Measurements from ENCODE around the gene RNF40. TPM values are rescaled to one million over a fixed set of nuclear protein-coding genes. Genes with fewer than 3 reads are reported as not detected.

RNF40 gene
- total and polyA plus RNA-seq, 4 donors: 54.1 to 103 (median 79.0) TPM

DNA sequence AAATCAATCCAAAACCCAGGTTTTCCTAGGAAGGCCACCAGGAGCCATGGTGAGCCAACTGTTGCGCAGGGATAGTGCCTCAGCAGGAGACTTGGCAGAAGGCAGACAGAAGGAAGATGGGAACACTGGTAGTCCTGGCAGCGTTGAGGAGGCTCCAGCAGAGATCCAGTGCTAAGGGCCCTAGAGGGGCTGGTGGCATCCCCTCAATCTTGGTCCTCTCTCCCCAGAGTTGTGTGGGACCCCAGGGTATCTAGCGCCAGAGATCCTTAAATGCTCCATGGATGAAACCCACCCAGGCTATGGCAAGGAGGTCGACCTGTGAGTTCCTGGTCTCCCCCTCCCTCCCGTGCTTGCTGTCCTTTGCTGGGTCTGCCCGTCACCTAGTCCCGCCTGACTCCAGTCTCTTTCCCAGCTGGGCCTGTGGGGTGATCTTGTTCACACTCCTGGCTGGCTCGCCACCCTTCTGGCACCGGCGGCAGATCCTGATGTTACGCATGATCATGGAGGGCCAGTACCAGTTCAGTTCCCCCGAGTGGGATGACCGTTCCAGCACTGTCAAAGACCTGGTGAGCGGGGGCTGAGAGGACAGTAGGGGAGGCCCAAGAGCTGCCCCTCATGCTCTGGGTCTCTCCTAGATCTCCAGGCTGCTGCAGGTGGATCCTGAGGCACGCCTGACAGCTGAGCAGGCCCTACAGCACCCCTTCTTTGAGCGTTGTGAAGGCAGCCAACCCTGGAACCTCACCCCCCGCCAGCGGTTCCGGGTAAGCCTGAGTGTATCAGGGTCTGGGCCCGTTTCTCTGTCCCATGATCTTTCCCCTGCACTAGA lies 6.0 kb upstream of the RNF40 start:
- Histone ChIP-seq H3K4me3 (no peak overlapping the region), H3K27me3 (ENCODE audit: control insufficient read depth in 3 of 3, insufficient read depth in 3 of 3, low read length in 2 of 3) (no peaks in the 10 kb centered on the region), H3K4me1 (ENCODE audit: control insufficient read depth in 5 of 5, insufficient read depth in 5 of 5, low read length in 5 of 5) (peaks cover 0 to 7% (median 3%) of the 10 kb centered on the region in 5 donors), H3K9me3 (ENCODE audit: control insufficient read depth in 4 of 4, insufficient read depth in 3 of 4, low read length in 3 of 4) (no peaks in the 10 kb centered on the region), H3K27ac (ENCODE audit: low read depth in 1 of 2, low read length in 1 of 2) (no peak overlapping the region), H3K36me3 (ENCODE audit: control insufficient read depth in 4 of 4, insufficient read depth in 4 of 4, low read length in 4 of 4) (peaks cover 0 to 35% (median 10%) of the 10 kb centered on the region in 4 donors), H3K9ac (ENCODE audit: insufficient read depth in 1 of 2, low read length in 2 of 2) (no peak overlapping the region)
- TF ChIP-seq, protein P1, sequence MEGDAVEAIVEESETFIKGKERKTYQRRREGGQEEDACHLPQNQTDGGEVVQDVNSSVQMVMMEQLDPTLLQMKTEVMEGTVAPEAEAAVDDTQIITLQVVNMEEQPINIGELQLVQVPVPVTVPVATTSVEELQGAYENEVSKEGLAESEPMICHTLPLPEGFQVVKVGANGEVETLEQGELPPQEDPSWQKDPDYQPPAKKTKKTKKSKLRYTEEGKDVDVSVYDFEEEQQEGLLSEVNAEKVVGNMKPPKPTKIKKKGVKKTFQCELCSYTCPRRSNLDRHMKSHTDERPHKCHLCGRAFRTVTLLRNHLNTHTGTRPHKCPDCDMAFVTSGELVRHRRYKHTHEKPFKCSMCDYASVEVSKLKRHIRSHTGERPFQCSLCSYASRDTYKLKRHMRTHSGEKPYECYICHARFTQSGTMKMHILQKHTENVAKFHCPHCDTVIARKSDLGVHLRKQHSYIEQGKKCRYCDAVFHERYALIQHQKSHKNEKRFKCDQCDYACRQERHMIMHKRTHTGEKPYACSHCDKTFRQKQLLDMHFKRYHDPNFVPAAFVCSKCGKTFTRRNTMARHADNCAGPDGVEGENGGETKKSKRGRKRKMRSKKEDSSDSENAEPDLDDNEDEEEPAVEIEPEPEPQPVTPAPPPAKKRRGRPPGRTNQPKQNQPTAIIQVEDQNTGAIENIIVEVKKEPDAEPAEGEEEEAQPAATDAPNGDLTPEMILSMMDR (IDR thresholded peaks at IDR 0.05; ENCODE audit: control extremely low read depth, extremely low read depth): no peak
- 94 to 97% methylated on average over 20 of the region's 20 CpGs for WGBS, 2 donors
- no peak for ATAC-seq (ENCODE audit: insufficient read depth, low FRiP score)
- no peak for DNase-seq

- no peaks in the 10 kb centered on the region for H3K9me3 ChIP-seq (ENCODE audit: control insufficient read depth in 4 of 4, insufficient read depth in 3 of 4, low read length in 3 of 4)
- H3K9ac ChIP-seq (ENCODE audit: insufficient read depth in 1 of 2, low read length in 2 of 2): no peak overlapping the region
- no peak overlapping the region for H3K27ac ChIP-seq (ENCODE audit: low read depth in 1 of 2, low read length in 1 of 2)
- no peak for ATAC-seq (ENCODE audit: insufficient read depth, low FRiP score)
- peaks cover 0 to 8% (median 4%) of the 10 kb centered on the region in 5 donors for H3K4me1 ChIP-seq (ENCODE audit: control insufficient read depth in 5 of 5, insufficient read depth in 5 of 5, low read length in 5 of 5)
- TF ChIP-seq, protein P1 (IDR thresholded peaks at IDR 0.05; ENCODE audit: control extremely low read depth, extremely low read depth): no peak
- 96 to 98% methylated on average over 10 to 13 of the region's 13 CpGs for WGBS, 2 donors
- no peaks in the 10 kb centered on the region for H3K27me3 ChIP-seq (ENCODE audit: control insufficient read depth in 3 of 3, insufficient read depth in 3 of 3, low read length in 2 of 3)
- no peak for DNase-seq
- H3K36me3 ChIP-seq (ENCODE audit: control insufficient read depth in 4 of 4, insufficient read depth in 4 of 4, low read length in 4 of 4): peaks cover 0 to 30% (median 8%) of the 10 kb centered on the region in 4 donors
- no peak overlapping the region for H3K4me3 ChIP-seq
These were observed 5.4 kb upstream of the RNF40 start for GRCh38 chr16:30756781-30757100.

DNA sequence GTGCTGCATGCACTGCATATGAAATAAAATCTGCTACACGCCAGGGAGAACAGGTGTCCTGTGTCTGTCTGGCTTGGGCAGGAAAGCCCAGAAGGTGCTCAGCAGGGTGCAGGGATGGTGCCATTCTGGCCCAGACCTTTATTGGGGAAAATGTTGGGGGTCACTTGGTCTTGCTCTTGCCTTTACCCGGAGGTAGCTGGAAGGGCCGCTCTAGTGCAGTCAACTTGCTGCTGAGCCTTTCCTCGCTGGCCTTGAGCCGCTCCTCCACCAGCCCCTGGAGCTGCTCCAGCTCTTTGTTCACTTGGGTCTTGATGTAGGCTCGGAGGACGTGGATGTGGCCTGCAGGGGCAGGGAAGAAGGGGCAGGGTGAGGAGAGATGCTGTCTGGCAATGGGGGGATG lies 4.8 kb upstream of the RNF40 start:
- H3K9me3 ChIP-seq (ENCODE audit: control insufficient read depth in 4 of 4, insufficient read depth in 3 of 4, low read length in 3 of 4): no peaks in the 10 kb centered on the region
- H3K27ac ChIP-seq (ENCODE audit: low read depth in 1 of 2, low read length in 1 of 2): no peak overlapping the region
- ATAC-seq (ENCODE audit: insufficient read depth, low FRiP score) (no peak), DNase-seq (no peak)
- no peaks in the 10 kb centered on the region for H3K27me3 ChIP-seq (ENCODE audit: control insufficient read depth in 3 of 3, insufficient read depth in 3 of 3, low read length in 2 of 3)
- H3K4me3 ChIP-seq: no peak overlapping the region
- no peak overlapping the region for H3K9ac ChIP-seq (ENCODE audit: insufficient read depth in 1 of 2, low read length in 2 of 2)
- TF ChIP-seq, protein P1 (IDR thresholded peaks at IDR 0.05; ENCODE audit: control extremely low read depth, extremely low read depth): no peak
- peaks cover 0 to 8% (median 4%) of the 10 kb centered on the region in 5 donors for H3K4me1 ChIP-seq (ENCODE audit: control insufficient read depth in 5 of 5, insufficient read depth in 5 of 5, low read length in 5 of 5)
- H3K36me3 ChIP-seq (ENCODE audit: control insufficient read depth in 4 of 4, insufficient read depth in 4 of 4, low read length in 4 of 4): peaks cover 0 to 30% (median 9%) of the 10 kb centered on the region in 4 donors
- 90 to 93% methylated on average over 7 of the region's 7 CpGs for WGBS, 2 donors
